ENCODE data around the gene ARHGAP25.

- no peak for TF ChIP-seq CTCF (IDR thresholded peaks at IDR 0.05; ENCODE audit: low read depth, low read length, poor library complexity, severe bottlenecking)
- TF ChIP-seq EZH2phosphoT487 (IDR thresholded peaks at IDR 0.05; ENCODE audit: borderline replicate concordance, low read length) = no peak
Measured at GRCh38 chr2:68764041-68764805, 29.6 kb downstream of the ARHGAP25 start.
